GM21515 (cell line): ENCODE measurements around the gene AHR.

Source experiments
- ATAC-seq: cut with Tn5 transposase; IDR thresholded peaks from one replicate; pipeline ENCODE4 v1.9.1; 2021; ENCODE audit not compliant: unreplicated experiment

The AHR gene

DNA sequence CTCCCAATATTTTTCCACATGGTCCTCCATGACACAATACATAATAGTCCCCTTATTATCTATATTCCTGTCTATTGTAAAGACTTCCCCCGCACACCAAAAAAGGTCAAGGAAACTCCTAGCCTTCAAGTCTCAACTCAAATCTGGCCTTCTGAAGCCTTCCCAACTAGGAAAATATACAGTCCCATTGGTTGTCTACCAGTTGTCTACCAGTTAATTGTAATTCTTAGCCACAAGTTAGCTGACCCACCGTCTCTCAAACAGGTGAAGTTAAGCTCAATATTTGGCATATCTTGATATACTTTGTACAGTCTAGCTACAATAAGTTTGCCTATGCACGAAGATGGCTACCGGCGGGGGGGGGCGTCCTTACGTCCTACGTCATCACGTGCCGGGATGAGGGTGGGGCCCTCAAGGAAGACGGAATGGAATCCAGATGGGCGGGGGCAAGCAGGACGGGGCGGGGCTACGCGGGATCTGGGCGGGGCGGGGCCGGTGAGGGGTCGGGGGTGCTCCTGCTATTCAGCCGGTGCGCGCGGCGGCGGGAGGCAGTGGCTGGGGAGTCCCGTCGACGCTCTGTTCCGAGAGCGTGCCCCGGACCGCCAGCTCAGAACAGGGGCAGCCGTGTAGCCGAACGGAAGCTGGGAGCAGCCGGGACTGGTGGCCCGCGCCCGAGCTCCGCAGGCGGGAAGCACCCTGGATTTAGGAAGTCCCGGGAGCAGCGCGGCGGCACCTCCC lies at the start of gene AHR:
TSS of gene AHR (plus strand) at position 551 of the 738 bp plus-strand sequence. CDS start 613 bp downstream, outside the sequence.
- peak; percentile 51 for ATAC-seq

DNA sequence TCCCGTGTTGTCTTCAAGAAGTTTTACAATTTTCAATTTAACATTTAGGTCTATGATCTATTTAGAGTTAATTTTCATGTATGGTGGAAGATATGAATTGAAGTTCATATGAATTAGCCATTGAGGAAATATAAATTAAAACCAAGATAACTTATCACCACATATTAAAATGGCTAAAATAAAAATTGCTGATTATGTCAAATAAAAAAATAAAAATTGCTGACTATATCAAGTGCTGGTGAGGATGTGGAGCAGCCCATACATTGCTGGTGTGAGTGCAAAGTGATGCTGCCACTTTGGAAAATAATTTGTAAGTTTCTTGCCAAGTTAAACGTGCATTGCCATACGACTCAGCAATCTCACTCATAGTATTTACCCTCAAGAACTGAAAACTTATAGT lies 44.6 kb upstream of the AHR start:
- ATAC-seq: no peak

DNA sequence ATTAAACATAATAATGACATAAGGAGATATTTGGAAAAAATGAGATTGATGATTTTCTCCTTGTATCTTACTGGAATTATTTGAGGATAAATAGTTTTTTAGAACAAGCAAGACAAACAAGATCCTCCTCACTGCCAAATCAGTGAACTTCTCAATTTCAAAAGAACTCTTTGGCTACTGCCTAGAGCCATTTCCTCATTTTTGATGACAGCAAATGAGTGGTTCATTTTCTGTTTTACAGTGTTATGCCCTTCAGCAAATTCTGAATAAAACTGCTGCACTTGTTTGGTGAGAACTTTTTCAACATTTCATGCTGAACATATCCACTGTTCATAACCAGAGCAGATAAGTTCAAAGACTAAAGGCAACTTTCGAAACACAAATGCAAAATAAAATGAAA lies 42.5 kb upstream of the AHR start:
- ATAC-seq: no peak

DNA sequence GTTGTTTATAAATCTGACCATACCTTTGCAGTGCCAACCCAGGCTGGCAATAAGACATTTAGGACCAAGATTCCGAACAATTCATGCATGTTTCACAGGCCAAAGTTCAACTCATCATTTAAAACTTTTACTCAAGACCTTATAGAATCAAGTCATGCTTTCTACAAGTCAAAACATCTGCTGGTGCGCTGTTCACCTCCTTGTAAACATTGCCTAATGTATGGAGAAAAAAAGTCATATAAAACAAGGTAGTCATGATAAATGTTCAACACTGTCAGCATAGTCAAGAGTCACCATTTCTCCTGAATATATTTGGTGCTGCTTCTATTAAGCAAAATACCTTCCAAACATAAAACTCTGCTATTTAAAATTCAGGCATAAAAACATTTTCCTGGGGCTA lies 42.1 kb upstream of the AHR start:
- no peak for ATAC-seq

DNA sequence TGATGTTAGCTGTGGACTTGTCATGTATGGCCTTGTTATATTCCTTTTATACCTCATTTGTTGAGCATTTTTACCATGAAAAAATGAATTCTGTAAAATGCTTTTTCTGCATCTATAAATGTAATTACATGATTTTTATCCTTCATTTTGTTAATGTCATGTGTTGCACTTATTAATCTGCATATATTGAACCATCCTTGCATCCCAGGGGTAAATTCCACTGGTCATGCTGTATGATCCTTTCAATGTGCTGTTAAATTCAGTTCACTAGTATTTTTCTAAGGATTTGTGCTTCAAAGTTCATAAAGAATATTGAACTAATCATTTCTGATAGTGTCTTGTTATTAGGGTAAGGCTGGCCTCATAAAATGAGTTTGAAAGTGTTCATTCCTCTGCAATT lies 31.9 kb upstream of the AHR start:
- no peak for ATAC-seq

DNA sequence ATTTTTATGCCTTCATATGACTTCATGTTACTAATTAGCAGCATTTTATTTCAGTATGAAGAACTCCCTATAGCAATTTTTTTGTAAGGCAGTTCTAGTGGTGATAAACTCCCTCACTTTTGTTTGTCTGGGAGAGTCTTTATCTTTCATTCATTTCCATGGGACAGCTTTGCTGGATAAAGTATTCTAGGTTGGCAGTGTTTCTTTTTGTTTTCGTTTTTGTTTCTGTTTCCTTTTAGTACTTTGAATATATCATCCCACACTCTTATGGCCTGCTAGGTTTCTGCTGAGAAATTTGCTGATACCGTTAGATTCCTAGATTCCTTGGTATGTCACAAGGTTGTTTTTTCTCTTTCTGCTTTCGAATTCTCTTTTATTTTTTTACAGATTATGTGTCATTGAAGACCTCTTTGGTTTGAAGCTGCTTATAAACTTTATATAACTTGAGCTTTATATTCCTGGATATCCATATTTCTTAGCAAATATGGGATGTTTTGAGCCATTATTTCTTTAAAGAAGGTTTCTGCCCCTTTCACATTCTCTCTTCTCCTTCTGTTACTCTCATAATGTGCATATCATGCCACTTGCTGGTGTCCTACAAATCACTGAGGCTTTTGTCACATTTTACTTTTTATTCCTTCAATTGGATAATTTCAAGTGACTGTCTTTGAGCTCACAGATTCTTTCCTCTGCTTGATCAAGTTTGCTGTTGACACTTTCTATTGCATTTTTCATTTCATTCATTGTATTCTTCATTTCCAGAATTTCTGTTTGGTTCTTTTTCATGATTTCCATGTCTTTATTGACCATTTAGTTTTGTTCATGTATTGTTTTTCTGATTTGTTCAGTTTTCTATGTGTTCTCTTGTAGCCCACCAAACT lies 28.9 kb upstream of the AHR start:
- ATAC-seq: no peak

DNA sequence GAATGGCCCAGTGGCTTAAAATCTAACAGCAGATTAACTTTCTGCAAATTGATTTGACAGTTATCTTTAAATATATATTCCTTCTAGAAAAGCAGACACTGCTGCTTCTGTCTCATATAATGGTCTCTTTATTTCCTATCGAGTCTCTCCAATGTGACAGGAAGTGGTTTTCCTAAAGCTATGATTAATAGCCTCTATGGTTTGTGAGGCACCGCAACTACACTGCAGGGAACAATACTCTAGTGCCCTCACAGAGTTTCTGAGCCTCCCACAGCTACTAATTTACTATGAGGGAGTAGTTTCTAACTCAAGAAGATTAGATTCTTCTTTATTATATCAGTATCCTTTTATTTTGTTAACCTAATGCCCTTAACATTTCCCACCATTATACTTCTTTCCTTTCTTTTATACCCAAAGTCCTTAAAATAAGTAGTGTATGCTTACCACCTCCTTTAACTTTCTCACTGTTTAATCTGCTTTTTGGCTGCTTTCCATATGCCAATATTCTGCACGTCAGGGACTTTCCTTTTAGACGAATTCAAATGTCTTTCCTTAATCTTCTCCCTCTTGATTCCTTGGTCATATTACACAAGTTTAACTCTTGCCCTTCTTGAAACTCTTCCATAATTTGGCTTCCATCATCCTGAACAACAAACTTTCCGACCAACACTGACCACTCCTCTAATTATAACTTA lies 23.8 kb upstream of the AHR start:
- no peak for ATAC-seq

DNA sequence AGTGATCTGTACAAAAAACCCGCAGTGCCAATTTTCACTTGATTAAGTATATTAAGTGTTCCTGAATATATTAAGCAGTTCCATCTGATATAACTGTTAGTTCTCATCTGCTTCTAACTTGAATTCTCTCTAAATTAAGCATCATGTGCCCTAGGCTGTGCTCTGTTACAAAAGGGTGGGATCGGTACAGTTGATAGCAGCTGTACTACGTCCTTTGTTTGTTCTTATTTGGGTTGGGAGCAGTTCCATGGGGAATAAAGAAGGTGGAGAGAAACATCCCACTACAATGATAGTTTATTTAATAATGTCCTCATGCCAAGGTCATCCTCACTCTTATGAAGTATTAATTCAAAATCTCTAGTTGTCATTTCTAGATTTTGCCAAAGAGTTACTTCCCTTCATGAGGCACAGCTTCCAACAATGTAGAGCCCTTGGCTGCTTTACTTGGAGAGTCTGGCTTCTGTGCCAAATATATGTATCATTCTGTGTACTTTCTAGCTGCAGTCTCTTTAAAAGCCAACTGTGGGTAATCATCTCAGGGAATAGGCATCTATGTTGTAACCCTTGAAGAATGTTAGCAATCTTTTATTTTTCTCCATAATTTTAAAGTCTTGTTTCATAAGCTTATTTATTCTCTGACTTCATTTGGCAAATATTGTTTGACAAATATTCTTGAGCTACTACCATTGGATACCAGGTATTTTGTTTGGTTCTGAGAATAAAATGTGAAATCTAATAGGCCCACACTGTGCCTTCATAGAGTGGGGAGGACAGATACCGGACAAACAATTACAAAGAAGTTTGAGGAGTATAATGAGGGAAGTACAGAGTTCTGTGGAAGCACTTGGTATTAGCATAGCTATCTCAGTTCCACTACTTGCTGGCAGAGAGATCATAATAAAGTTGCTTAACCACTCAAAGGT lies 22.4 kb upstream of the AHR start:
- ATAC-seq: no peak

DNA sequence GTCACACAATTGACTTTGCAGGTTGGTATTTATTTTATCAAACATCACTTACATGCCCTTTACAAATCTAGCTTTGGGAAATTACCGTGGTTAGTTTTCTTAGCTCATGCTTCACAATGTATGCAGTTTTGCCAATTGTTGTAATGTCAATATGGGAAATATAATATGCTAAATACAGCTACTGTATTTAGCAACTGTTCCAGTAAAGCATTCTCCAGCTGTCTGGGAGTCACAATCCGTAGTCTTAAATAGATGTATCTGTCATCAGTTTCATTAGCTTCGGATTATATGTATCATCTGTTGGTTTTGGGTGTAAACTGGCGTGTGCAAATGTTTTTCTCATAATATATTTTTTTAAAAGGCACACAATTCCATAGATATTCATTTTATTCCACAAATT lies 19.4 kb upstream of the AHR start:
- ATAC-seq: no peak

DNA sequence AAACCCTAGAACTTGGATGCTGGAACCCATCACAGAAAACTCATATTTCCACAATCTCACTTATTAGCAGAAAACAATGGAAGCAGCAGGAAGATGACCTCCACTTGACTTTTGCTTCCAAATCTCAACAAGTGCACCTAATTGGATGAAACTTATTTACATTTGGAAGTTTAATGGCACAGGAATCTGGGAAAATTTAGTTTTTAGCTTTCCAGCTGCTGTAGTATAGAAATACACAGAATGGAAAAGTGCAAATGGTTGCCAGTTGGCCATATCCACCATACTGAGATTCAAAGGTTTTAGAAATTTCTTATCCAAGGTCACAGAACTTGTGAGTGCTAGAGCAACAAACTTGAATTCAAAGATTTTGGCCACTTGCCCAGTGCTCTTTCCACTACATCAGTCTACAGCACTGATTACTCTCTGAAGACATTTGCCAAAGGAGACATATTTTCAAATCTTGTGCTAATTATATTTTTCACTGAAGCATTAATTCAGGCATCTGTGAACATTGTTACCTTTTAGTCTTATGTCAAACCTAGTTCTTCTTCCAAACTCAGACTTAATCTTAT lies 9.3 kb upstream of the AHR start:
- ATAC-seq: no peak

DNA sequence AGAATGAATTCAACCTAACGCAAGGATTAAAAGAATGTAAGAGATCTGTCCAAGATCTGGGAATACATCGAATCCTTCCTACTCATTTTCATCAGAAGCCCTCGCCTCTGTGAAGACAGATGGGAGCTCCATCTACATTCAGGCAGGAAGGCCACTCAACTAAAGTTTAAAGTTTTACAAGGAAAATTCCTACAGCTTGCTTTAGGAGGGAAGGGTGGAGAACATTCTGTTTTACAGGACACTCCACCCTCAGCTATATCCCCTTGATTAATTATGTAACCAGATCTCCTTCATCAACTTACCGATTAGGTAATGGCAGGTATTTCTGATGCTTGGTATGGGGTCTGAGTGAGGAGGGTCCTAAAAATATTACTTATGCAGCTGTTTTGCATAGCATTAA lies 5.6 kb upstream of the AHR start:
- no peak for ATAC-seq

DNA sequence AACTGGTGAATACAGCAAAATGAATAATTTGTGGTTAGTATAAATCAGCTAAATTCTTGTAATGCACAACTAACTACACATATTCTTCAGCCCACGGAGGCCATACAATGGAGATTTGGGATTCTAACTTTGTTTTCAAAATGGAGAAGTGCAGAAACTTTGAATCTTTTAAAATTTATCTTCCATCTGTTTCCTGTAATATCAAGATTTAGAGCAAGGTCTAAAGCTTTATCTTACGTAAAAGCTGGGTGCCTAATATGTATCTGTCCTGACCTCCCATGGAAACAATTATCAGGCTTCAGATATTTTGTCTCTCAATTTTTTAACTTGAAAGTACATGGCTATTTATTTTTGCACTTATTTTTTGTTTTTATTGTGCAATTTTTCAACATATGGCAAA lies 5.0 kb upstream of the AHR start:
- ATAC-seq: no peak

DNA sequence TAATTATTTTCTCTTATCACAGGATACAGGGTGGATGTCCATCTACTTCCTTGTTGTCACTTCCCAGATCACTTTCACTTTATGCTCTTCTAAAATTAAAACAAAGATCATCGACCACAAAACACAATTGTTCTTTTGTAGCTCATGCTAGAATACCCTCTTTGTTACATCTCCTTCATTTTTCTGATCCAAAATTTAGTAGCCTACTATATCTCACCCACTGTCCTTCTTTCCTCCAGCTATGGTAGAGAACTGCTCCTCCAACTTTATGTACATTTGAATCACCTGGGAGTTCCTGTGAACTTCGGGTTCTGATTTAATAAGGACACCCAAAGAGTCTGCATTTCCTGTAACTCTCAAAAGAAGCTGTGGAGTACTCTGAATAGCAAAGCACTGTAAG lies 1.2 kb upstream of the AHR start:
- ATAC-seq: no peak

DNA sequence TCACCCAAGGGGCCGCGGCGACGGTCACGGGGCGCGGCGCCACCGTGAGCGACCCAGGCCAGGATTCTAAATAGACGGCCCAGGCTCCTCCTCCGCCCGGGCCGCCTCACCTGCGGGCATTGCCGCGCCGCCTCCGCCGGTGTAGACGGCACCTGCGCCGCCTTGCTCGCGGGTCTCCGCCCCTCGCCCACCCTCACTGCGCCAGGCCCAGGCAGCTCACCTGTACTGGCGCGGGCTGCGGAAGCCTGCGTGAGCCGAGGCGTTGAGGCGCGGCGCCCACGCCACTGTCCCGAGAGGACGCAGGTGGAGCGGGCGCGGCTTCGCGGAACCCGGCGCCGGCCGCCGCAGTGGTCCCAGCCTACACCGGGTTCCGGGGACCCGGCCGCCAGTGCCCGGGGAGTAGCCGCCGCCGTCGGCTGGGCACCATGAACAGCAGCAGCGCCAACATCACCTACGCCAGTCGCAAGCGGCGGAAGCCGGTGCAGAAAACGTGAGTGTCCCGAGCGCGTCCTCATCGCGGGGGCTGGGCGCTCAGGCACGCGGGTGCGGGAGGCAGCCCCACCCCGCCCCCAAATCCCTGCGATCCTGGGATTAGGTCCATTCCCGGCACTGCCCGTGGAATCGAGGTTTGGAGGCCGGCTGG lies 509 bp downstream of the AHR start:
- peak; percentile 35 for ATAC-seq

DNA sequence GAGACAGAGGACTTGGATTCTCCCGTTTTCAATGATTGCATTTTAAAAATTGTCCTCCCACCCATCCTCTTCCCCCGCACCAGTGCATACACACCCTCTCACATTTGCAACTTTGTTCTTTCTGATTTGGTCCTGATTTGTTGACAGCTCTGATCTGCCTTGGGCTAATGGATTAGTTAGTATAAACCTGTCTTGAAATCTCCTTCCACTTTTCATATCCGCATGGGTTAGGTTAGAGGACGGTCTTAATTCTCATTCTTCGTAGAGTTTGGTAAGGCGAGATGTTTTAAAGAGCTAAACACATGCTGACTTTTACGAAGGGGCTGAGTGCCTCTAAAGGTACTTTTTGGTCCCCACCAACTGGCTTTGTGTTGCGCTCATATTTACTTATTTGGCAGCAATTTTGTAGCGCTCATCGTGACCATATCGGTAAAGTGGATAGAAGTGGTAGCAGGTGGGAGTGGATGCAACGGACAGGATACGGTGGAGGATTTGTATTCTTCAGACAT lies 1.1 kb downstream of the AHR start:
- ATAC-seq: peak; percentile 23

DNA sequence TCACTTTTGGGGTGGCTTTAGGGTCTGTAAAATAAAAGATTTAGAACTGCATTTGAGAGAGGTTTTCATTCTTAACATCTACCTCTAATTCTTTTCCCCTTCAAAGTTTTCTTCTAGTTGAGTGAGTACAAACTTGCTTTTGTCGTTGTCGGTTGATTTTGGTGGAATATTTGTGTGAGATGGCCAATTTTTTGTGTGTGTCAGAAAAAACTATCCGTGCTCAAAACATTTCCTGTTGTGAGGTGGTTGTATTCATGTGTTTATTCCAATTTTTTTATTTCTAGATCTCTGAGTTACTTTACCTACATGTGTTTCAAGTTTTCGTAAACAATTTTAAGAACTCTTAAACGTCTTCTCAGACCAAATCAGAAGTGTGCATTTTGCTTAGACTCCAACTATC lies 1.6 kb downstream of the AHR start:
- no peak for ATAC-seq

DNA sequence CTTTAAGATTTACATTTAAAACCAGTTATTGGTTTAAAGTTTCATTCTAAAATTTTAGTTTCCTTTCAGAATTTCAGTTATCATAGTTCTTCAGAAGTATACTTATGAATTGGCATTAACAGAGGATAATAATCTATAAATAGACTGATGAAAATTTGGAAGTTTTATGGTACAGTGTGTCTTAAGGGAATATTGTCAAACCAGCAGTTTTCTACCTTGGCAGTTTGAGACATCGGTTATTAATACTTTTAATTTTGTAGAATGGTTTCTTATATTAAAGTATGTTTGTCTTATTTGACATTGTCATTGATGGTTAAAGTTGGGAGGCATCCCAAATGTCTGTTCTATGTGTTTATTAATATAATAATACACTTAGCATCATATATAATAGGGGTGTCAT lies 2.0 kb downstream of the AHR start:
- no peak for ATAC-seq

DNA sequence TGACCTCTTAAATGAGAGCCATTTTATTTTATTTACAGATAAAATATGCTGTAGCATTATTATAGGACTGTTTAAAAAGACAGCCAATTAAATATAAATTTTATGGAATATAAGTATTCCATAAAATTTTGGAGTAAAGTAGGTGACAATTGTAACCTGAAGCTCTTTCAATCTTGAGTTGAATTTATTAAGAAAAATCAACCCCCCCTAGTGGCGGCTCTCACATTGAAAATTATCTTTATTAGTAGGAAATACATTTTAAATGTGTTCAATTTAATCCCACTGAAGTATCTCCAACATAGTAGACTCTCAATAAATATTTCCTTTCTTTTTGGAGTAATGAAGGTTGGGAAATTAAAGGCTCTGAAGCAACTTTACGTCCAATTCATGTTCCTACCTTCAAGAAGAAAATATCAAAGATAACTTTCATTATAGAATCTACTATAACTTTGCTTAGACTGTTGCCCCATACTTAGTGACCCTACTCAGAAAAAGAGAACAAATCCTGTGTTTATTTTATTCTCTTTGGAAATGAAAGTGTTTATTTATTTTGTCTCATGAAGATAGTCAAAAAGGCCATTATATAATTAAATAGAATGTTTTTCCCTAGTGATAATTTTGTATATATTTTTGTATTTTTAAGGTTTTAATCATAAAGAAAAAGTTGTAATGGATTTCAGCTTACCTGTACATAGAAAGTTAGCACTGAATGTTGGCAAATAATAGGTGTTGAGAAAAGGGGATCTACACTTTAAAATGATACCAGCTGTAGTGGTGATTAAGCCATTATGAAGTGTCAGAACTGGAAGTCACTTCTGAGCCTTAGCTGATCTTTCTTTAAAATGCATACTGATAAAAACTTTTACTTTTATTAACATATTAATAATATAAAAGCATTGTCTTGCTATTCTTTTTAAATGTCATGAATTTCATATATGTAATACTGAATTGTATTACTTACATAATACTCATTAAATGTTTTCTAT lies 3.3 kb downstream of the AHR start:
- ATAC-seq: no peak
